ENCODE results near the gene ALG11. TPM values are rescaled to one million over a fixed set of nuclear protein-coding genes. Genes with fewer than 3 reads are reported as not detected.
"Not testable (repeated sequence)": the region's sequence is repeated elsewhere in the genome, so short reads cannot be mapped to it uniquely, and the experiment has no call there.

ALG11 gene
- total RNA-seq, 6 experiments from 2014 or later = 8.8 to 23.0 (median 15.4) TPM

GRCh38 chr13:51981355-51981754 lies 30.8 kb upstream of the ALG11 start:
- Histone ChIP-seq H3K27ac (no peak overlapping the region), H3K4me3 (no peak overlapping the region), H3K36me3 (no peaks in the 10 kb centered on the region), H3K27me3 (no peaks in the 10 kb centered on the region), H3K9me3 (no peaks in the 10 kb centered on the region), H3K4me1 (peaks cover 0 to 18% (median 5%) of the 10 kb centered on the region in 4 donors)
- WGBS (ENCODE audit: insufficient coverage, low coverage, low lambda C conversion rate, missing lambda C conversion rate) = 79% methylated on average over 4 of the region's 4 CpGs
- intact Hi-C loops (cut with DNase I) = no loop called here
- TF ChIP-seq, protein P1, sequence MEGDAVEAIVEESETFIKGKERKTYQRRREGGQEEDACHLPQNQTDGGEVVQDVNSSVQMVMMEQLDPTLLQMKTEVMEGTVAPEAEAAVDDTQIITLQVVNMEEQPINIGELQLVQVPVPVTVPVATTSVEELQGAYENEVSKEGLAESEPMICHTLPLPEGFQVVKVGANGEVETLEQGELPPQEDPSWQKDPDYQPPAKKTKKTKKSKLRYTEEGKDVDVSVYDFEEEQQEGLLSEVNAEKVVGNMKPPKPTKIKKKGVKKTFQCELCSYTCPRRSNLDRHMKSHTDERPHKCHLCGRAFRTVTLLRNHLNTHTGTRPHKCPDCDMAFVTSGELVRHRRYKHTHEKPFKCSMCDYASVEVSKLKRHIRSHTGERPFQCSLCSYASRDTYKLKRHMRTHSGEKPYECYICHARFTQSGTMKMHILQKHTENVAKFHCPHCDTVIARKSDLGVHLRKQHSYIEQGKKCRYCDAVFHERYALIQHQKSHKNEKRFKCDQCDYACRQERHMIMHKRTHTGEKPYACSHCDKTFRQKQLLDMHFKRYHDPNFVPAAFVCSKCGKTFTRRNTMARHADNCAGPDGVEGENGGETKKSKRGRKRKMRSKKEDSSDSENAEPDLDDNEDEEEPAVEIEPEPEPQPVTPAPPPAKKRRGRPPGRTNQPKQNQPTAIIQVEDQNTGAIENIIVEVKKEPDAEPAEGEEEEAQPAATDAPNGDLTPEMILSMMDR (IDR thresholded peaks at IDR 0.05) = no peak
- TF ChIP-seq POLR2A (IDR thresholded peaks at IDR 0.05) = no peak
- ATAC-seq (no peak), DNase-seq (no peak)

- H3K4me1 ChIP-seq = peaks cover 0 to 16% (median 3%) of the 10 kb centered on the region in 4 donors
- H3K27ac ChIP-seq; ATAC-seq; DNase-seq; H3K36me3 ChIP-seq; H3K27me3 ChIP-seq; H3K9me3 ChIP-seq; H3K4me3 ChIP-seq; intact Hi-C loops (cut with DNase I): not testable (repeated sequence)
- no CpG with 5 or more reads among the region's 3 CpGs for WGBS (ENCODE audit: insufficient coverage, low coverage, low lambda C conversion rate, missing lambda C conversion rate)
These were observed 28.9 kb upstream of the ALG11 start for GRCh38 chr13:51983292-51983691.

DNA sequence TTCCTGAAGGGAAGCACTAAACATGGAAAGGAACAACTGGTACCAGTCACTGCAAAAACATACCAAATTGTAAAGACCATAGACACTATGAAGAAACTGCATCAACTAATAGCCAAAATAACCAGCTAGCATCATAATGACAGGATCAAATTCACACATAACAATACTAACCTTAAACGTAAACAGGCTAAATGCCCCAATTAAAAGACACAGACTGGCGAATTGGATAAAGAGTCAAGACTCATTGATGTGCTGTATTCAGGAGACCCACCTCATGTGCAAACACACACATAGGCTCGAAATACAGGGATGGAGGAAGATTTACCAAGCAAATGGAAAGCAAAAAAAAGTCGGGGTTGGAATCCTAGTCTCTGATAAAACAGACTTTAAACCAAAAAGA lies 27.3 kb upstream of the ALG11 start:
- H3K27ac ChIP-seq; ATAC-seq; intact Hi-C loops (cut with DNase I); H3K9me3 ChIP-seq; H3K36me3 ChIP-seq; DNase-seq; H3K4me3 ChIP-seq; H3K27me3 ChIP-seq; H3K4me1 ChIP-seq: not testable (repeated sequence)
- WGBS (ENCODE audit: insufficient coverage, low coverage, low lambda C conversion rate, missing lambda C conversion rate) = 81% methylated on average over 4 of the region's 4 CpGs

DNA sequence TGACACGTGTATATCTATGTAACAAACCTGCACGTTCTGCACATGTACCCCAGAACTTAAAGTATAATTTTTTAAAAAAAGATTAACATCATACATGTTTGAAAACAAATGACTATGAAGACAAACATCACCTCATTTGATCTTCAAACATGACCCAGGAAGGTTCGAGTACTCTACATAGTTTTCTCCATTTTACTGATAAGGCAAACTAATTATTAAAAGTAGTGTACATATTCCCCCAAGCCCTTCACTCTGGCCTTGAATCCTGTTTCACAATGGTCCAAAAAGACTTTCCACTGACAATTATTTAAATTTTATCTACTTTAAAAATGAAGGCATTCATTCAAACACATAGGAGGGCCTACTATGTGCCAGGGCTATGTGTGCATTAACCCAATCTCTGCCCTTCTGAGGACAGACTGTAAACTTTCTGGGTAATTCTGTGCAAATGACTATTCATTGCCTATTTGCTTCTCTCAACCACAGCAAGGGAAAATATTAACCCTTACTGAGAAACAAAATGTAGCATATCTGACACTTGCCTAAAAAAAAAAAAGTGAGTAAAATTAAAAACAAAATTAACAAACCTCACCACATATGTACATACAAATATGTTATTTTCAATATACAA lies 23.1 kb upstream of the ALG11 start:
- no peak for TF ChIP-seq POLR2A (IDR thresholded peaks at IDR 0.05)
- TF ChIP-seq, protein P1 (IDR thresholded peaks at IDR 0.05) = no peak
- Histone ChIP-seq H3K27ac (no peak overlapping the region), H3K9me3 (no peaks in the 10 kb centered on the region), H3K27me3 (no peaks in the 10 kb centered on the region), H3K4me1 (peaks cover 0 to 15% (median 0%) of the 10 kb centered on the region in 4 donors), H3K36me3 (no peaks in the 10 kb centered on the region), H3K4me3 (no peak overlapping the region)
- intact Hi-C loops (cut with DNase I) = no loop called here
- ATAC-seq (peak; percentile 22 to 70 (median 60)), DNase-seq (no peak)
- 56% methylated on average over 3 of the region's 3 CpGs for WGBS (ENCODE audit: insufficient coverage, low coverage, low lambda C conversion rate, missing lambda C conversion rate)

DNA sequence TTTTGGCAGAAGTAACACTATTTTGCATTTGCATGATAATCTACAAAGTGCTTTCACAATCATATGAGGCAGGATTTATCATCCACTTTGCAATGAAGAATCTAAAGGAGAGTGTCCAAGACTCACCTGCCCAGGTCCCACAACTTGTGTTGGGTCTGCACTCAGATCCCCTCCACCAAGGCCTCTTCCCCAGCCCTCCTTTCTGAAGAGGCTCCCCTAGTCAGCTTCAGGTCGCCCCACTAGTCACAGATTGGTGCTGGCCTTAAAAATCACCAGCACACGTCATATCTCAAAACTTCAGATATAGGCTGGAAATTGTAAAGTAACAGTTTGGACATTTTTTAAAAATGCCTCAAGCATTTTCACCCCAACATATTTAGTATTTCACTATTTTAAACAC lies 18.5 kb upstream of the ALG11 start:
- 84% methylated on average over 2 of the region's 2 CpGs for WGBS (ENCODE audit: insufficient coverage, low coverage, low lambda C conversion rate, missing lambda C conversion rate)
- intact Hi-C loops (cut with DNase I) = no loop called here
- Histone ChIP-seq H3K27ac (no peak overlapping the region), H3K27me3 (no peaks in the 10 kb centered on the region), H3K4me1 (peaks cover 0 to 58% (median 20%) of the 10 kb centered on the region in 4 donors), H3K9me3 (no peaks in the 10 kb centered on the region), H3K4me3 (no peak overlapping the region), H3K36me3 (no peaks in the 10 kb centered on the region)
- DNase-seq (no peak), ATAC-seq (no peak)
- TF ChIP-seq POLR2A (IDR thresholded peaks at IDR 0.05) = no peak
- TF ChIP-seq, protein P1 (IDR thresholded peaks at IDR 0.05) = no peak

Data from right lobe of liver (tissue), 6 donors.